B cell (primary cell): ENCODE measurements around the gene RBM4B. TPM values are rescaled to one million over a fixed set of nuclear protein-coding genes. Genes with fewer than 3 reads are reported as not detected.

Source experiments
- ATAC-seq: fragments of 200-7000 bp; cut with Tn5 transposase; one replicate; pipeline ENCODE4 v1.10.0; 2021; ENCODE audit warnings: low read depth, mild to moderate bottlenecking, moderate number of reproducible peaks, moderate library complexity
- CTCF ChIA-PET: fragments of 350-600 bp; sonication (Branson Sonifier 250); formaldehyde crosslinking; loops from one replicate; lab custom pipeline; 2021; ENCODE audit warnings: antibody characterized with exemption, inconsistent platforms; lab: Charles Lee
- POLR2A ChIA-PET: fragments of 350-600 bp; sonication (Branson Sonifier 250); formaldehyde crosslinking; loops from one replicate; lab custom pipeline; 2021; ENCODE audit warnings: antibody characterized with exemption; lab: Charles Lee
- DNase-seq: peaks from one replicate; pipeline ENCODE4 v3.0.0; 2013
- H2AFZ ChIP-seq: 2 replicates; pipeline ENCODE4 v1.6.1; 2012; ENCODE audit warnings: mild to moderate bottlenecking, low read depth, low read length; ENCODE audit not compliant: insufficient read depth, poor library complexity, severe bottlenecking
- H3K27ac ChIP-seq, 2 donors: 1 replicate in 1 of 2; 2 replicates in 1 of 2; pipeline ENCODE4 v1.5.1; 2012 to 2013; ENCODE audit warnings: low read length in 2 of 2, mild to moderate bottlenecking in 2 of 2, moderate library complexity in 1 of 2
- H3K27me3 ChIP-seq, 4 experiments: fragments of 200-600 bp in 1 of 4; sonication (generic) in 1 of 4; replicated peaks in 1 of 4; 1 replicate in 2 of 4; 2 replicates in 2 of 4; pipeline versions ENCODE4 v1.6.1 to v1.7.0; 2013 to 2016; ENCODE audit warnings: low read length in 3 of 4, mild to moderate bottlenecking in 2 of 4, mixed read lengths in 1 of 4, moderate library complexity in 1 of 4; ENCODE audit not compliant: insufficient read depth in 4 of 4, control insufficient read depth in 3 of 4; ENCODE audit errors: control extremely low read depth in 1 of 4
- H3K36me3 ChIP-seq, 2 experiments: replicated peaks in 1 of 2; 1 replicate in 1 of 2; 2 replicates in 1 of 2; pipeline versions ENCODE4 v1.6.1 to v1.7.1; 2013; ENCODE audit warnings: low read length in 1 of 2; ENCODE audit not compliant: insufficient read depth in 2 of 2, control insufficient read depth in 1 of 2; ENCODE audit errors: control extremely low read depth in 1 of 2, extremely low read depth in 1 of 2
- H3K4me1 ChIP-seq, 2 donors: fragments of 200-600 bp in 1 of 2; sonication (generic) in 1 of 2; 1 replicate in 1 of 2; 2 replicates in 1 of 2; pipeline versions ENCODE4 v1.5.1 to v1.6.1; 2013 to 2017; ENCODE audit warnings: low read length in 2 of 2; ENCODE audit not compliant: control insufficient read depth in 2 of 2, insufficient read depth in 2 of 2
- H3K4me2 ChIP-seq: replicated peaks from 2 replicates; pipeline ENCODE3; 2012; ENCODE audit warnings: mild to moderate bottlenecking, low read depth, low read length; ENCODE audit not compliant: poor library complexity, severe bottlenecking
- H3K4me3 ChIP-seq, 5 experiments: fragments of 200-600 bp in 1 of 5; sonication (generic) in 1 of 5; 1 replicate in 3 of 5; 2 replicates in 2 of 5; pipeline versions ENCODE4 v1.5.1 to v1.7.0; 2011 to 2016; ENCODE audit warnings: low read length in 4 of 5, mild to moderate bottlenecking in 4 of 5, low read depth in 2 of 5, control low read depth in 1 of 5, moderate library complexity in 1 of 5; ENCODE audit not compliant: insufficient read depth in 1 of 5; ENCODE audit errors: control extremely low read depth in 1 of 5, extremely low read depth in 1 of 5
- H3K79me2 ChIP-seq: fragments of 200-600 bp; sonication (generic); one replicate; pipeline ENCODE4 v1.6.0; 2016; ENCODE audit warnings: low read length; ENCODE audit not compliant: control insufficient read depth, insufficient read depth
- H3K9ac ChIP-seq: fragments of 200-600 bp; sonication (generic); 2 replicates; pipeline ENCODE4 v1.6.1; 2017; ENCODE audit warnings: mild to moderate bottlenecking, low read length, moderate library complexity
- H3K9me3 ChIP-seq, 3 donors: one replicate each; pipeline versions ENCODE4 v1.6.1 to v1.7.1; 2013; ENCODE audit warnings: low read length in 2 of 3; ENCODE audit not compliant: control insufficient read depth in 2 of 3, insufficient read depth in 1 of 3; ENCODE audit errors: control extremely low read depth in 1 of 3
- H4K20me1 ChIP-seq: 2 replicates; pipeline ENCODE4 v1.6.0; 2012; ENCODE audit warnings: mild to moderate bottlenecking, low read length; ENCODE audit not compliant: insufficient read depth, control insufficient read depth, poor library complexity, severe bottlenecking
- H3K27ac Mint-ChIP-seq: one replicate; pipeline ENCODE4 v1.8.0; 2021; ENCODE audit warnings: mixed read lengths
- H3K27me3 Mint-ChIP-seq: one replicate; pipeline ENCODE4 v1.8.0; 2021; ENCODE audit warnings: mixed read lengths
- H3K4me1 Mint-ChIP-seq: one replicate; pipeline ENCODE4 v1.8.0; 2021; ENCODE audit warnings: mixed read lengths
- H3K4me3 Mint-ChIP-seq: one replicate; pipeline ENCODE4 v1.8.0; 2021; ENCODE audit warnings: mixed read lengths
- H3K9me3 Mint-ChIP-seq: one replicate; pipeline ENCODE4 v1.8.0; 2022; ENCODE audit warnings: mixed read lengths; ENCODE audit not compliant: insufficient read depth
- EZH2 ChIP-seq: IDR thresholded peaks from 2 replicates; pipeline ENCODE4 v1.6.1; 2012; ENCODE audit warnings: borderline replicate concordance, low read depth, mild to moderate bottlenecking, moderate library complexity, low read length; ENCODE audit not compliant: insufficient read depth, poor library complexity, severe bottlenecking
- WGBS: methylation state at CpG from one replicate; pipeline ENCODE4 v1.1.5; 2013; ENCODE audit warnings: missing lambda C conversion rate; ENCODE audit not compliant: insufficient coverage; 5-methylcytosine and 5-hydroxymethylcytosine counted together
- intact Hi-C: fragments of 100-400 bp; cut with micrococcal nuclease; formaldehyde crosslinking; loops from one replicate; pipeline ENCODE4 v1.10.0; 2022
- polyA plus RNA-seq: library from polyadenylated mRNA; depleted of rRNA; stranded (reverse); fragments of >200 nt; gene quantifications from 2 replicates; pipeline ENCODE4 v1.2.3, GENCODE V29; 2012
- total RNA-seq, 2 donors: library from RNA; stranded (reverse); fragments of 120-200 nt in 1 of 2; gene quantifications; 1 replicate in 1 of 2; 2 replicates in 1 of 2; pipeline versions ENCODE4 v1.2.3 to v1.2.4, GENCODE V29; 2013 to 2022
- TF ChIP-seq, protein P1 (sequence below): fragments of 200-600 bp; IDR thresholded peaks from one replicate; pipeline ENCODE4 v1.8.0; 2022; ENCODE audit warnings: antibody characterized with exemption, mild to moderate bottlenecking

The RBM4B gene
- total and polyA plus RNA-seq, 2 donors (not counting 1 experiment from before 2014, with no cell fraction given), result 33.2 to 61.3 TPM

DNA sequence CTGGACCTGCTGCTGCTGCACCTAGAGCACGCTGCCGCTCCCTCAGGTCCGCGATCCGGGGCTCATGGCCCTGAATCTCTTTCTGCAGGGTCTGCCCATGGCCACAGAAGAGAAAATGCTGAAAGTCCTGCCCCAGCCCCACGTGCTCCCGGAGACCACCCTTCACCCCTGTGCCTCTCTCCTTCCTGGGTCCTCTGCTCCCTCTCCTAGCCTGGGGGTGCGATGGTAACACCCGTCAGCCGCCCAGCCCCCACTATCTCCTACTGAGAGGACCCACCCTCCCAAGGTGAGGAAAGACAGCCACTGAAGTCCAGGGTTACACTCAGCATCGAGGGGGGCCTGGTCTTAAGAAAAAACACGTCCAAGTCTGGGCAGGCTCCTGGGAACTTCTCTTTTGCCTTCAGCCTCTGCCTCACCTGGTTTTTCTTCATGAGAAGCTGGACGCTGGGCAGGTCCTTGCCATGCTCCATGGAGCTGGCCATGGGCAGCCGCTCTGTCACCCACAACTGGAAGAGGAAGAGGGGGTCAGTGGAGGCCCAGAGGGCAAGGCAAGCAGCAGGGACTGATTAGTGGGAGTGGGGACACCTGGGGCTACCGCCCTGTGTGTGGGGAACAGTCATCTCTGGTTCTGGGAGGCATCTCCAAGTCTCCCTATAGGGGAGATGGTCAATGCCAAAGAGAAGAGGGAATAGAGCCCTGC is 15.8 kb upstream of the RBM4B start:
- H3K4me3 ChIP-seq, result no peak overlapping the region
- no peak overlapping the region for H2AFZ ChIP-seq
- DNase-seq, result peak; percentile 17
- no peak overlapping the region for H3K27ac ChIP-seq
- WGBS, result 94% methylated on average over 15 of the region's 15 CpGs
- H3K4me2 ChIP-seq, result no peak overlapping the region
- CTCF ChIA-PET, result interaction anchor here (0.7 to 10.4 kb wide), 7 partner anchors 14 to 287 kb away, joined by 3 to 182 read pairs (median 3); no protein-coding TSS in a partner anchor
- H3K4me3 Mint-ChIP-seq, result no peak overlapping the region
- POLR2A ChIA-PET, result interaction anchor here (2.4 kb wide), 1 partner anchor 140 kb away, joined by 6 read pairs; no protein-coding TSS in a partner anchor
- TF ChIP-seq, protein P1, sequence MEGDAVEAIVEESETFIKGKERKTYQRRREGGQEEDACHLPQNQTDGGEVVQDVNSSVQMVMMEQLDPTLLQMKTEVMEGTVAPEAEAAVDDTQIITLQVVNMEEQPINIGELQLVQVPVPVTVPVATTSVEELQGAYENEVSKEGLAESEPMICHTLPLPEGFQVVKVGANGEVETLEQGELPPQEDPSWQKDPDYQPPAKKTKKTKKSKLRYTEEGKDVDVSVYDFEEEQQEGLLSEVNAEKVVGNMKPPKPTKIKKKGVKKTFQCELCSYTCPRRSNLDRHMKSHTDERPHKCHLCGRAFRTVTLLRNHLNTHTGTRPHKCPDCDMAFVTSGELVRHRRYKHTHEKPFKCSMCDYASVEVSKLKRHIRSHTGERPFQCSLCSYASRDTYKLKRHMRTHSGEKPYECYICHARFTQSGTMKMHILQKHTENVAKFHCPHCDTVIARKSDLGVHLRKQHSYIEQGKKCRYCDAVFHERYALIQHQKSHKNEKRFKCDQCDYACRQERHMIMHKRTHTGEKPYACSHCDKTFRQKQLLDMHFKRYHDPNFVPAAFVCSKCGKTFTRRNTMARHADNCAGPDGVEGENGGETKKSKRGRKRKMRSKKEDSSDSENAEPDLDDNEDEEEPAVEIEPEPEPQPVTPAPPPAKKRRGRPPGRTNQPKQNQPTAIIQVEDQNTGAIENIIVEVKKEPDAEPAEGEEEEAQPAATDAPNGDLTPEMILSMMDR, result no peak
- no peak for TF ChIP-seq EZH2
- H3K79me2 ChIP-seq, result no peaks in the 10 kb centered on the region
- peaks cover 4% of the 10 kb centered on the region for H3K4me1 Mint-ChIP-seq
- no peaks in the 10 kb centered on the region for H3K27me3 ChIP-seq
- no peaks in the 10 kb centered on the region for H3K9me3 Mint-ChIP-seq
- no peaks in the 10 kb centered on the region for H3K27me3 Mint-ChIP-seq
- ATAC-seq, result no peak
- intact Hi-C loops, result loop anchor here (1.0 kb wide), 2 partner anchors 175 to 283 kb away; no protein-coding TSS in a partner anchor
- no peak overlapping the region for H3K27ac Mint-ChIP-seq
- H3K9me3 ChIP-seq, result no peaks in the 10 kb centered on the region
- H3K4me1 ChIP-seq, result peaks cover 3 to 5% of the 10 kb centered on the region in 2 donors
- H4K20me1 ChIP-seq, result no peaks in the 10 kb centered on the region
- H3K9ac ChIP-seq, result no peak overlapping the region
- no peaks in the 10 kb centered on the region for H3K36me3 ChIP-seq

DNA sequence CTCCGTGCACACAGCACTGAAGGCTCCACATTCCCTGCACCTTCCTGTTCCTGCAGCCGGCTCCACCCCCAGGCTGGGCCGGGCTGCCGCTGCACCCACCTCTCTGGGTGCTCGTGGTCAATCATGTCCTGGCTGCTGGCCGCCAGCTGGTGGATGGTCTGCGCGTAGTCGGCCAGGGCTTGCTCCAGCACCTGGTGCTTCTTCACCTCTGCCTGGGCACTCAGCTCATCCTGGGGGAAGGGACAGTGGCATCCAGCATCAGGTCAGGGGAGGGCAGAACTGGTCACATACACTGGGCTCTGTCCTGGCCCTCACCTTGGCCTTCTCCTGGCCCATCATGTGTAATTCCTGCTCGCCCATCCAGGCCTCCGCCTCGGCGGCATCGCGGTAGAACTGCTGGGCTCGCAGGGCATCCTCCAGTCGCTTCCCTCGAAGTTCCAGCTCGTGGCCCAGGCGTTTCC is 15.2 kb upstream of the RBM4B start:
- Histone ChIP-seq H3K4me3 (no peak overlapping the region), H3K4me2 (no peak overlapping the region), H2AFZ (no peak overlapping the region), H3K27ac (no peak overlapping the region), H3K9me3 (no peaks in the 10 kb centered on the region), H3K9ac (no peak overlapping the region), H3K36me3 (no peaks in the 10 kb centered on the region), H3K27me3 (no peaks in the 10 kb centered on the region), H3K79me2 (no peaks in the 10 kb centered on the region), H4K20me1 (no peaks in the 10 kb centered on the region), H3K4me1 (peaks cover 3 to 5% of the 10 kb centered on the region in 2 donors)
- no peak for ATAC-seq
- Mint-ChIP-seq H3K4me3 (no peak overlapping the region), H3K9me3 (no peaks in the 10 kb centered on the region), H3K27me3 (no peaks in the 10 kb centered on the region), H3K4me1 (peaks cover 4% of the 10 kb centered on the region), H3K27ac (no peak overlapping the region)
- no peak for DNase-seq
- TF ChIP-seq, protein P1, result no peak
- no peak for TF ChIP-seq EZH2
- ChIA-PET POLR2A (interaction anchor here (2.4 kb wide), 1 partner anchor 141 kb away, joined by 6 read pairs; no protein-coding TSS in a partner anchor), CTCF (interaction anchor here (0.6 to 10.4 kb wide), 3 partner anchors 140 to 885 kb away, joined by 3 to 182 read pairs (median 4); no protein-coding TSS in a partner anchor)
- WGBS, result 89% methylated on average over 20 of the region's 20 CpGs
- intact Hi-C loops, result no loop called here
